Stimulated activated CD8-positive, alpha-beta memory T cell treated with anti-CD3 and anti-CD28 coated beads, Interleukin-4, amount 100 ng/mL, for 4 hours (primary cell): ENCODE results near the gene NPS.

Experiments
- DNase-seq, 2 donors: peaks; one replicate each; pipeline ENCODE4 v3.0.0-alpha.2; 2020; ENCODE audit warnings: low read depth in 2 of 2, low spot score in 1 of 2

NPS gene

DNA sequence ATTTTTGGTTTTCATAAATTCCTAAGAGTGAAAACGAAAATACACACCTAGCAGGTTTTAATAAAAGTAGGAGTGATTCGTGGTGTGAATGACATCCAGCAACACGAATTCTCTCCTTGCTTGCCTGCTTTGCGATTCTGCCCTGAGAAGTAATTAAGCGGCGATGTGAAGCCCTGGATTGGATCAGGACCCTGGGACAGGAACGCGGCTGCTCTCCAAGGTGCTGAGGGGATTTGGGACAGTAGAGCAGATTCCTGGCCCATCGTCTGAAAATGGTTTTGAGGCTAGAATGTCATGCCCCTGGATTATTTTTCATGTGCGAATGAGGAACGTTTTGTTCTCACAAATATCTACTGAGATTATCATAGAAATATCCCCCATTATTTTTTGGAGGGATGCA is 7.8 kb downstream of the NPS start:
- no peak for DNase-seq

DNA sequence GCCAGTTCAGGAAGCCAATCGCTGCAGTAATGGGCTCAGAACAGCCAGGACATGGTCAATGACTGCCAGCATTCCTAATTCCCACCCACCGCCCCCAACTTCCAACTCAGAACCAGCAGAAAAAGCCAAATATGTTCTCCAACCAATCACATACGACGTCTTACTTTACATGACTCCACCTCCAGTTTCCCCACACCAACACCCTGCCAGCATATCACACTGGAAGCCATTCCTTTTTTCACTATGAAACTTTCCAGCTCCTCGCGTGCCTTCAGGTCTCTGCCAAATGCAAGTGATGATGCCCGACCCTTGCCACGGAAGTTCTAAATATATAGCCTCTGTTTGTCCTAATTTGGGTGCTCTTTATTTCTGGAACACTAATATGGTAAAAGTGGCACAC is 12.5 kb downstream of the NPS start:
- DNase-seq: no peak

DNA sequence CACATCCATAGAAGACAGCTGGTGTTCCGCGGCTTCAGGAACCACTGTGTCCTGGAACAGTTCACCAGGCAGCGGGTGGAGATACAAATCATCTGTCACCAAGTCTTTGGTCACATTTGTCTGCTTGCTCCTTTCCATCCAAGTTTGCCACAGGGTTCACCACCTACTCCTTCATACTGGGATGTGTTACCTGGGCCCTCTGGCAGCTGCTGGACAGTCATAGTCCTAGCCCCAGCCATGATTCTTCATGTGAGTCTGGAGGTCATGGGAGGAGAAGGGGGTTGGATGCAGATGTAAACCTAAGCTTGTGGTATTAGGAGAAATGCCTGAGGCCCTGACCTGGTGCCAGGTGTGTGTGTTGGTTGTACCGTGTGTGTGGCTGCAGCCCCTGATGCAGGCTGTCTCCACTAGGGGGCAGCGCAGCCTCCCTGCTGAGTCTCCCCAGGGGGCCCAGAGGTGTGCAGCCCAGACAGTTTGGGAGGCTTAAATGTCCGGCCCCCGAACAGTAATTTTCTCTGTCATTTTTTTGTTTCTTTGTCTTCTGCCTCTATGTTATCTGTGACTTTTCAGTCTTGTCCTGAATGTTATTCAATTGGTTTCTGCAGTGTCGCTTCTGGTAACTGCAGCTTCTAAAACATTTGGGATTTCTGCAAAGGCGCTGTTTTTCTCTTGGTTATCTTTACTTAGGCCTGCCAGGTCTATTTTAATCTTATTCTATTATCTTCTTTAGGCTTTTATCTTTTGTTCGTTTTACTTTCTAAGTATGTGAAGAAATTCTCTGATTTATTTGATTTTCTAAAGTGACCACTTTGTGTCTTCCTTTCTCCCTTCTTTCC is 14.8 kb downstream of the NPS start:
- no peak for DNase-seq

DNA sequence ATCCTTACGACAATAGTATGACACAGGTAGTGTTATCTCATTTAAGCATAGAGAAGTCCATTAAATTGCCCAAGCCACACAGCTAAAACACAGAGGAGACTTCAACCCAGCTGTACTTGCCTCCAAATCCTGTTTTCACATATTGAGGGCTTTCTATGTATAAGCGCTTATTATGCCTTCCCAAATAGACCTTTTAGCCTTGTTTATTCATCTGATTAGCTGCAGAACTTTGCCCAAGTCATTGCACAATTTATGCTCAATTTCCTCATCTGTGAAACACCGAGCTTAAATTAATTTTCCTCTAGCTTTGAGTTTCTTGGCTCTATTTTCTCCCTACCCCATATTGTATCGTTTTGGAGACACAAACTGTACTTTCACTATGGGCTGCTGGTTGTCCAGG is 15.5 kb downstream of the NPS start:
- no peak for DNase-seq

DNA sequence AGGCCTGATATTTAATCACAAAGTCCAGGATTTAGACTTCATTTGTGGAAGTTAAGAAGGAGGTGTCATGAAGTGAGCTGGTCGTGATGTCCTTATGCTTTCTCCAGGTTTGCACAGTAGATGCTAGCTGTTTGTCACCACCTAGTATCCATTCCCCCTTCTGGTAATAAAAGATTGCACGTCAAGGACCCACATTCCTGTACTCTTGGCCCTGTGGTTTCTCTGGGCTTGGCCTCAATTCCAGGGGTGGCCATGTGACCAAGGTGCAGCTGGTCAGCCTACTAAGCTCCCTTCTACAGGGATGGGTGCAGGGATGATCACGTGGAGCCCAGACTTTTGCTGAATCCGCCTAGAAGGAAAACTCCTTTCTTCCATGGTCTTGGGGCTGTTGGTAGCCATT is 16.5 kb downstream of the NPS start:
- no peak for DNase-seq

DNA sequence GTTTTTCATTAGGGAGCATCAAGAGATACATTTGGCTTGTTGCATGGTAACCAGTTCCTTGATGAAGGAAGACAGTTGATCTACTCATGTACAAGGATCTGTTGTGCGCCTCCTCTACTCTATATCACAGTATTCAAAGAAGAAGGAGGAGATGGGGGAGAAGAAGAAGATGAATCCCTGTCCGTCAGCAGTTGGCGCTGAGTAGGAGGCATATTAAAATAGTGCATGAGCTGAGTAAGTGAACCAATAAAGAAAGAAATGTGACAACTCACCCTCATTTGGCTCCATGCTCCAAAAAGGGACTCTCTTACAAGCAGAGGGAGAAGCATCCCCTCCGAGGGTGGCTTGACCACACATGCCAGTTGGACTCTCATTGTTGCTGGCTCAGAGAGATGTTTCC is 20.1 kb downstream of the NPS start:
- no peak for DNase-seq

DNA sequence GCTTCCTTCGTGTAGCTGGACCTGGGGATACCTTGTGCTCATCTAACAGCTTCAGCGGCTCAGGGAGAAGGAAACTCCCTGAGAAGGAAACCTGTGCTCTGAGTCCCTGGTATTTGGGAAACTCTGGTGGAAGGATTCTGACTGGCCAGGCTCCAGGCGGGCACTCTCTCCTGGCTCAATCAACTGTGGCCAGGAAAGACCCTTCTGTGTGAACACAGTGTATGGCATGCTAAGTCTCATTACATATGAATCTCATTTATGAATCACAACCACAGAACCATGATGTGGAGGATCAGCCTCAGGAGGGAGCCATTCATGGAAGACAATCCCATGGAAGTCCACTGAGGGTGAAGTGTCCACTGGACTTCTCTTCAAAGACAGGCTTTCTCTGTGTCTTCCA is 20.9 kb downstream of the NPS start:
- no peak for DNase-seq

DNA sequence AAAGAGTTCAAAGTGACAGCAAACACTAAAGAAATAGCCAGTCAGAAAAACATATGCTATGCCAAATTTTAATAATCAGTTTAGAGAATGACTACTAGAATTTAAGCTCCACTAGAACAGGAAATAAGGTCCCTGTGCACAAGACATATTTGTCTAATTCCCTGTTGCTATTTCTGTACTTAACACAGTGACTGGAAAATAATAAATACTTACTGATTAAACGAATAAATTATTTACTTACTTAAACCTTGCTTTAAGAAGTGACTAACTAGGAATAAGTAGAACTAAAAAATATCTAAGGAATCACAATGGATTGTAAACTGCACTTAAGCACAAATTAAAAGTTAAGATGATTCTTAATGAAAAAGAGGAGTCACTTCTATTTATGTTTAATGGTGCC is 22.3 kb downstream of the NPS start:
- no peak for DNase-seq

DNA sequence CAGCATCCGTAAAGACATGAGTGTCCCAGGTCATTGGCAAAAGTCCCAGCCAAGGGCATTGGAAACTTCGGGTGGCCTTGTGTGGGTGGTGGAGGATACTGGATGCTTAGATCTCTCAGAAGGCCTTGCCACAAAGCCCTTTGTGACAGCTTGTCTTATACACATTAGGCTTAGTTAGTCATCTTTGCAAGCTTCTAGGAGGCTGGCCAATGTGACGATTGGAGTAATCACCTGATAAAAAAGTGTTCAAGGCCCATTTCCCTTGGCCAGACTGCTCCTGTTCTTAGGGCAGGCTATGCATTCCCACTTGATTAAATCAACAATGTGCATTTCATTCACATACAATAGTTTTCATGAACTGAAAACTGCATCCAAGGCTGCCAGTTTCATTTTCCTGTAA is 26.9 kb downstream of the NPS start:
- DNase-seq: no peak

DNA sequence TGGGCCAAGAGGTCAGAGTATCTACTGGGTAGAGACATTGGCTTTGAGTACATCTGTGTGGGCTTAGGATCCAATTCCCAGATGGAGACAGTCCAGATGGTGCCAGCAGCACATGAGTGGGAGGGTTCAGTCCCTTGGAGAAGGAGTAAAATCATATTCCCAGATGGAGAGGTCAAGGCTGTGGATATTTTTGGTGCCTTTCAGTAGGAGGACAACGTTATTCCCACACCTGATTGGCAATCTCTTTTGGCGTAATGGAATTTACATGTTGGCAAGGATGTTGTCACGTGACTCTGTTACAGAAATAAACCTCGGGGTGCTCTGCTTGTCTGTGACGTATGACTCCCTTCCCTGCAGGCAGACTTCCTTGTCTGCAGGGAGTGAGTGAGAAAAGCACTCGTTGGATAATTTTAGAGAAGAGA is 27.6 kb downstream of the NPS start:
- DNase-seq: no peak

DNA sequence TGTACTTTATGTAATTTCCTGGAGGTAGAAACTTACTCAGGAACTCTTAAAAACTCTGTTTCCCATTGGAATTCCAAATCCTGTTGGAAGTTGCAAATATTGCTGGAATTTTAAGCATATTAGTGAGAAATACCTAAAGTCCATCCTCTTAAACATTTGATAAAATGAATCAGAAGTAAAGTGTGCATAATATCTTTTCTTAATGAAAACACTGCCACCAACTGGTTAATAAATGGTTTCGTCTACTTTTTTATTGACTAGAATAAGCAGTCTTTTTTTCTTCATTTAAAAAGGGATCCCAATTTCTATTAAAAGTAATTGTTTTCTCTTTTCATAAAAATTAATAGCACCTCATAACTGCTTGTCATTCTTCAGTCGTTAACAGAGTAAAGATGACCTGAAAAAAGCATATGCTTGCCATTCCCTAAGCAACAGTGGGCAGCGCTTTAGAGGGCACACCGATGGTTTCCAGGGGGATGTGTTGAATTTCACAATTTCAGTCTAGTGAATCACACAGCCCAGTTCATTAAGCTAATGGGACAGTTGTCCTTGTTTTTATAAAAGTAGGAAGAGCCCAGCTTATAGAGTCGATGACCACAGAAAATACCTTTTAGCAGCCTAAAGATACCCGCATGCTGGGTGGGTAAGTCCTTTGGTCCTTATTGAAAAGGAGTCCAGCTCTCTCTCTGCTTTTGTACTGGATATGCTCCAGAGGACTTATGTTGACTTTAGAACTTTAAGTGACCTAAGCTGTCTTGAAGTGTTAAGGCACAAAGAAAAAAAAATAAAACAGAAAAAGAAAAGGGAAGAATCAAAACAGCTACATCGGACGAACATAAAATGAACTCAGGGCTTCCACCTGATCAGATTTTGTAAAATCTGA is 28.5 kb downstream of the NPS start:
- DNase-seq: no peak

DNA sequence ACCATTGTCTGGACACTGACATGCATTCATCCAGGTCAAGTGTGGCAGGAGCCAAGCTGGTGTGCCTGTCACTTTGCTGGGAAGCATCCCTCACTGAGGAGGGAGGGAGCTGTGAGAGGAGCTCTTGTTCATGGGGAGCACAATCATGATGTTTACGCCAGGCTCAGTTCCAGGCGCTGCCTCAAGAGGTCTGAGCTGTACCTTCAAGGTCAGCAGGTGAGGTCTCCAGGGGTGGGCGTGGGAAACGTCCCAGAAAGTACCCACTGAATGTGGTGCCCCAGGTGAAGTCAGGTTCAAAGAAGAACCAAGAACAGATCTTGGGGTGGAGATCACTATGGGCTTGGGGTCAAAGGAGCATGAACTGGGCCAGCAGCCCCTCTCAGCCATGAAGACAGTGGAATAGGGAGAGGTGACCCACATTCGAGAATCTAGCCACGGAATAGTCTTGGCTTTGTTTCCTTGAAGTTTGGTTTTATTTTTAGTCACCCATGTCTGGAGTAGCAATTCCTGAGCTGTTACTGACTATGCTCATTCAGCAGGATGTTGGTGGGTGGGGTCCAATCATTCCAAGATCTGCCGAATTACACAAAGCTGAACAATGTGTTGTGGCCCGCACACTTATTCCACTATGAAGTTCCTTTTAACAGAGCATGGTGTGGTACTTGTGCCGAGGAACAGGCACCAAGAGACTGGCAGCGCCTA is 29.3 kb downstream of the NPS start:
- DNase-seq: no peak

DNA sequence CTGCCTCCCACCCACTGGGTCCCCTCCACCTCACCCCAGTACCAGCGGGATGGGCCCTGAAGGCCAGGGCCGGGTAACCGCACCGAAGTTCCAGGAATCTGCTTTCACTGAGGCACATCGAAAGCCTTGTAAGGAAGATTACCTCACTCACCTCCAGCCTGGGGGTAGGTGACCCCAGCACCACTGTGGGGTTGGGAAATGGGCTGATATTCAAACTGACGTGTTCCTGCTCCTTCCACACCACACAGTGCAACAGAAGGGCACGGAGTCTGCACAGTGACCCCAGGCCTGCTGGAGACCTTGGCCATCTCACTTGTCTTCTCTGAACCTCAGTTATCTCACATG is 29.8 kb downstream of the NPS start:
- DNase-seq: no peak

DNA sequence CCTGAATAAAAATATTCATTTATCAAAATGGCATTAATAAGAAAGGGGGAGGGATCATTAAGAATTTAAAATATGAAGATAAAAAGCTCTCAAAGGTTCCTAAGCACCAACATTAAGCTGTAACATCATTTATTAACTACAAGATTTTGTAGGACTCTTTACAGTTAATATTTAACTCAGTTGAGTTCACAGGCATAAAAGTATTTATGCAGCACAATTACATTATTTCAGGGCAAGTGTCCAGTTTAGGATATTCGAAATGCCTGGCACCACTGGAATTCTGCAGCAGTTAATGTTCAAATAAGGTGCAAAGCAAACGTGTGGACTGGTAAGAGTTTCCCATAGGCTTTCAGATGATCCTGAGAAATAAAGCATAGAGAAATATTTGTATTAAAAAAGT is 30.5 kb downstream of the NPS start:
- no peak for DNase-seq

DNA sequence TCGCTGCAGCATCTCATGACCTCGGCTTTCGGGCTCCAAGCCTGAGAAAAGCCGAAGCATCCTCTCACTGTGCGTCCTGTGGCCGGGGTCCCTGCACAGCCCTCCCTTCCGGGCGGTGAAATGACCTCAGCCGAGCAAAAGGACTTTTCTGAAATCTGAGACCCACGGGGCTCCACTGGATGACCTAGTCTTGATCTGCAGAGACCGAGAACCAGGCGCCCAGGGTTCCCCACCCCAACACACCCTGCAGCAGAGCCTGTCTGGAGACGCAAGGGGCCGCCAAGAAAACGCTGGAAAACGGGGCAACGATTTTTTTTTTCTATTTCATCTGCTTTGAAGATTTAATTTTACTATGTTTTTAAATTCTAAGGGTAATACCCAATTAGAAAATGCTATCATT is 31.7 kb downstream of the NPS start:
- DNase-seq: no peak

DNA sequence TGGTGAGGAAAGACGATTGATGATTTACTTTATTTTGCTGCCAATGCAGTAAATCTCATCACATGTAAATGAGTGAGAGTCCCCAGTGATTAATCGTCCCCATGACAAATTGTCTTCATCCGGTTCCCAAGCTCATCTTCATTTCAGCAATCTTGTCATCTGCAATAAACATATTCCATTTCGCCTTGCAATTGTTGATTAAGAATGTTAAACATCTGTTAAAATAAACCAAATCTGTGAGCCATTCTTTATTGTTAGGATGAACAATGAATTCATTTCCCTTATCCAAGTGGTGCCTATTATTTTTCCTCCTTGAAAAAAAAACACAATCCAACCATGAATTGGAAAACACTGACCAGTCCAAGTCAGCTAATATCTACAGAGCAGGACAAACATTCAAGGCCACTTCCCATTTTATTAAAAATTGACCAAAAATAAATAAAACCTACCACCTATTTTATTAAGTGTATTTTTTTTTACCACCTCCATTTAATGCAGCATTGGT is 36.5 kb downstream of the NPS start:
- DNase-seq: no peak

DNA sequence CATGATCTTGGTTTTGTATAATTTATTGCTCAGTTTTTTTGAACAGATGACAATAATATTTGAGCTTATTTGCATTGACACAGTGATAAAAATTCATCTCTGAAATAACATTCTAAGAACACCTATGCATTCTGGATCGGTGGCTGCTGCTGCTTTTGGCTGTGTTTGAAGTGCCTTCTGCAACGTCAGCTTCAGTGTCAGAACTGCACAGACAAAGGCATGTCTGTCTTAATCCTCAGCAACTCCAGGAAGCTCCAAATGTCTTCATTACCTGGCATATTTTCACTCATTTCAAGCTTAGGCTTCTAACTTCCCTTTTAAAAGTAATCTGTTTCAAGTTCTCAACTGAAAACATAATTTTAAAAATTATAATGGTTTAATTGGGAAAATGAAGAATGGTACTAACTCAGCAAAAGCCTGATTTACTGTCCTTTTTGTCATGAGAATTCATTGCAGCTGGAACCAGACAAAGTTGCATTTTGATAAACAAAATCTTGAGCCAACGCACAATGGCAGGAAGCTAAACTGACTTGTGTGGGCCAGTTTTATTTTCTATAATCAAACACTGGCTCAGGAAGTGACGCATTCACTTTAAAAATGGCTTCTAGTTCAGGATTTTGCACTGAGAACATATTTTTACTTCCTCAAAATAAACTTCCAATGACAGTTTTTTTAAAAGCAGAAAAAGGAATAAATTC is 38.7 kb downstream of the NPS start:
- no peak for DNase-seq

DNA sequence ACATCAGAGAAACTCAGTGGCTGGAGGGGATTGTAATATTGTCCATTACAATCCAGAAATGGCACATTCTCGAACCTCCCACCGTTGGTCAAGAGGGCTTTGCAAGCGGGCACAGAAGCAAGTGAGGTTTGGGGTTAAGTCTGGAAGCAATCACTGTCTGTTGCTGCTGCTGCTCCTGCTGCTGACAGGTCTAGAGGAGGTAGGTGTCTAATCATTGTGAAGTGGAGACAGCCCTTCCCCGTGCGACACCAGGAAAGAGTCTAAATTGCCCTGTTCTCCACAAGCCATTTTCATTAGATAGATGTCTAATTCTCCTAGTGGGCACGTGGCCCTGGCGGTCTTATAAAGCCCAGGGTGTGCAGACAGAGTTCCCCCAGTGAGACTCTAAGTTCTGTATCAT is 43.5 kb downstream of the NPS start:
- no peak for DNase-seq

DNA sequence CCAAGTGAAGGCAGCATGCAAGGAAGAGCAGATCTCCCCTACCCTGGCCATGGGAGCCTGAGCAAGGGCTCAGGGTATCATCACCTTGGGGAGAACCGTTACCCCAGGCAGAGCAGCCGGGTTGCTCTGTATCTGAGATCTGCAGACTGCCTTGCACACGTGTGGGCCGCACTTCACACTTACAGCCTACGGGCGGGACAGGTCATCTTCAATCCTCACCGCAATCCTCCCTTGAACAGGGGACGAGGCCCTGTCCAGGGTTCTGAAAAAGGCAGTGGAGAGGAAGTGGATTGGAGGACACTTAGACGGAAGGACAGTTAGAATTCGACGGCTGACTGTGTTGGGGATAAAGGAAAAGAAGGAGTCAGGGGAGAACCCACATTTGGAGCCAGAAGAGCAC is 51.4 kb downstream of the NPS start:
- no peak for DNase-seq
